HepG2 (cell line): ENCODE data around the gene NTM. TPM values are rescaled to one million over a fixed set of nuclear protein-coding genes. Genes with fewer than 3 reads are reported as not detected.

Experiments used
- ATAC-seq: fragments of 200-7000 bp; cut with Tn5 transposase; 3 replicates; pipeline ENCODE4 v1.9.1; 2020; ENCODE audit warnings: mild to moderate bottlenecking, moderate library complexity
- BruUV-seq: library from RNA; stranded (reverse); fragments of 400-500 nt; replicated peaks from 2 replicates; lab custom pipeline; 2021; lab: Mats Ljungman, UMichigan
- CTCF ChIA-PET: fragments of 300-600 bp; formaldehyde crosslinking; extraction: SDS; loops from one replicate; lab custom pipeline; 2021; ENCODE audit warnings: low total read pairs, inconsistent platforms, low intra/inter-chr PET ratio; lab: Yijun Ruan, JAX
- POLR2A ChIA-PET: fragments of 350-600 bp; sonication (Branson Sonifier 250); formaldehyde crosslinking; loops from one replicate; lab custom pipeline; 2020; ENCODE audit warnings: antibody characterized with exemption, inconsistent platforms; lab: Yijun Ruan, JAX
- DNase-seq: peaks from one replicate; pipeline ENCODE4 v3.0.0-alpha.2; 2015; ENCODE audit warnings: low spot score
- FAIRE-seq: peaks from 3 replicates; lab custom pipeline; 2011; peaks lifted over from hg19 to GRCh38; lab: Jason Lieb, UNC
- H2AFZ ChIP-seq: one replicate; pipeline ENCODE4 v1.6.1; 2011; ENCODE audit warnings: low read length, inconsistent platforms
- H3K27ac ChIP-seq: fragments of 300-600 bp; 3 replicates; pipeline ENCODE4 v1.8.0; 2011; ENCODE audit warnings: mixed run types, mild to moderate bottlenecking, mixed read lengths, low read length, inconsistent platforms; ENCODE audit not compliant: insufficient read depth; ENCODE audit errors: extremely low read length
- H3K27me3 ChIP-seq, 2 experiments: fragments of 200-600 bp in 1 of 2; 2 replicates in 1 of 2; 3 replicates in 1 of 2; pipeline versions ENCODE4 v1.6.0 to v1.8.0; 2011; ENCODE audit warnings: low read length in 2 of 2, mild to moderate bottlenecking in 2 of 2, moderate library complexity in 2 of 2, inconsistent platforms in 1 of 2; ENCODE audit not compliant: insufficient read depth in 2 of 2, control insufficient read depth in 1 of 2
- H3K36me3 ChIP-seq, 2 experiments: fragments of 200-600 bp in 1 of 2; replicated peaks in 1 of 2; 2 replicates in 1 of 2; 3 replicates in 1 of 2; pipeline versions ENCODE4 v1.5.1 to v1.8.0; 2011; ENCODE audit warnings: low read length in 2 of 2, inconsistent platforms in 1 of 2; ENCODE audit not compliant: insufficient read depth in 2 of 2, control insufficient read depth in 1 of 2
- H3K4me1 ChIP-seq: 2 replicates; pipeline ENCODE4 v1.5.1; 2012; ENCODE audit warnings: low read length, inconsistent platforms; ENCODE audit not compliant: insufficient read depth
- H3K4me2 ChIP-seq: 2 replicates; pipeline ENCODE4 v1.6.0; 2011; ENCODE audit warnings: low read depth, low read length, inconsistent platforms
- H3K4me3 ChIP-seq, 3 experiments: fragments of 200-600 bp in 1 of 3; sonication (generic), shearing (Covaris generic) in 1 of 3; replicated peaks in 1 of 3; 2 replicates each; pipeline ENCODE4 v1.5.1; 2011 to 2016; ENCODE audit warnings: low read length in 3 of 3, inconsistent platforms in 2 of 3, low read depth in 2 of 3, mild to moderate bottlenecking in 2 of 3, control low read depth in 1 of 3, mixed read lengths in 1 of 3; ENCODE audit not compliant: insufficient read depth in 1 of 3
- H3K79me2 ChIP-seq: one replicate; pipeline ENCODE4 v1.6.1; 2011; ENCODE audit warnings: low read length, inconsistent platforms; ENCODE audit not compliant: insufficient read depth
- H3K9ac ChIP-seq: 2 replicates; pipeline ENCODE4 v1.6.0; 2011; ENCODE audit warnings: mild to moderate bottlenecking, low read depth, low read length, inconsistent platforms; ENCODE audit not compliant: insufficient read depth
- H3K9me3 ChIP-seq: 2 replicates; pipeline ENCODE4 v1.5.1; 2012; ENCODE audit warnings: mild to moderate bottlenecking, low read length
- H4K20me1 ChIP-seq: 2 replicates; pipeline ENCODE4 v1.6.0; 2011; ENCODE audit warnings: inconsistent platforms, mild to moderate bottlenecking, low read length, moderate library complexity; ENCODE audit not compliant: insufficient read depth
- BHLHE40 ChIP-seq: IDR thresholded peaks from 2 replicates; pipeline ENCODE4 v1.6.1; 2011; ENCODE audit warnings: low read length, improper control_type of control experiment
- CCDC6 ChIP-seq: sonication (generic); formaldehyde crosslinking; IDR thresholded peaks from 2 replicates; pipeline ENCODE4 v1.8.1; 2022; ENCODE audit warnings: mild to moderate bottlenecking, missing genetic modification reagents, moderate library complexity
- FLYWCH1 ChIP-seq: sonication (generic); formaldehyde crosslinking; IDR thresholded peaks from 2 replicates; pipeline ENCODE4 v1.8.1; 2023; ENCODE audit warnings: mild to moderate bottlenecking, missing genetic modification reagents
- FOXK2 ChIP-seq: fragments of 450-650 bp; IDR thresholded peaks from 2 replicates; pipeline ENCODE4 v1.6.1; 2016
- NFE2L1 ChIP-seq: sonication (generic); formaldehyde crosslinking; IDR thresholded peaks from 2 replicates; pipeline ENCODE4 v1.4.0; 2020; ENCODE audit warnings: missing genetic modification reagents, mild to moderate bottlenecking, borderline replicate concordance
- ZFP36 ChIP-seq: fragments of 150-350 bp; IDR thresholded peaks from 2 replicates; pipeline ENCODE4 v1.6.1; 2018; ENCODE audit warnings: borderline replicate concordance, low read length, low read depth; ENCODE audit not compliant: partially characterized antibody
- ZFYVE20 ChIP-seq: sonication (generic); formaldehyde crosslinking; IDR thresholded peaks from 2 replicates; pipeline ENCODE4 v1.8.0; 2023; ENCODE audit warnings: low read depth, mild to moderate bottlenecking, moderate library complexity, missing genetic modification reagents, borderline replicate concordance
- ZNF124 ChIP-seq: sonication (generic); formaldehyde crosslinking; IDR thresholded peaks from 2 replicates; pipeline ENCODE4 v1.4.0; 2020; ENCODE audit warnings: missing genetic modification reagents
- ZNF33A ChIP-seq: sonication (generic); formaldehyde crosslinking; IDR thresholded peaks from 2 replicates; pipeline ENCODE4 v1.5.1; 2020; ENCODE audit warnings: missing genetic modification reagents, mild to moderate bottlenecking, moderate library complexity, borderline replicate concordance
- ZNF570 ChIP-seq: sonication (generic); formaldehyde crosslinking; IDR thresholded peaks from 2 replicates; pipeline ENCODE4 v1.4.0; 2020; ENCODE audit warnings: mild to moderate bottlenecking, missing genetic modification reagents, borderline replicate concordance
- ZNF883 ChIP-seq: sonication (generic); formaldehyde crosslinking; IDR thresholded peaks from 2 replicates; pipeline ENCODE4 v1.5.1; 2020; ENCODE audit warnings: mild to moderate bottlenecking, missing genetic modification reagents; ENCODE audit errors: not compliant biosample characterization
- WGBS: methylation state at CpG from one replicate; pipeline ENCODE4 v1.1.6; 2017; ENCODE audit warnings: low lambda C conversion rate; 5-methylcytosine and 5-hydroxymethylcytosine counted together
- in situ Hi-C: cut with HindIII; loops from 2 replicates; pipeline ENCODE4 v1.10.0; 2017; ENCODE audit warnings: low pct_unique_long_range_greater_than_20kb; ENCODE audit not compliant: extremely low pct_ligation_motif_present
- intact Hi-C: fragments of 100-400 bp; cut with micrococcal nuclease; formaldehyde crosslinking; loops from one replicate; pipeline ENCODE4 v1.10.0; 2022; ENCODE audit not compliant: unreplicated experiment
- polyA plus RNA-seq, 8 experiments: library from polyadenylated mRNA; depleted of rRNA in 3 of 8; stranded (reverse) in 7 of 8; unstranded in 1 of 8; fragments of >200 nt; fragmentation: Illumina TruSeq in 4 of 8; extraction: Trizol in 4 of 8; gene quantifications; 2 replicates each; pipeline versions ENCODE4 v1.2.1 to v1.2.3, GENCODE V29; 2011 to 2016; ENCODE audit warnings: low read depth in 4 of 8, missing spikeins in 1 of 8, mixed read lengths in 1 of 8; ENCODE audit not compliant: insufficient read depth in 1 of 8
- total RNA-seq, 5 experiments: library from RNA; depleted of rRNA; stranded (reverse); fragments of >200 nt; fragmentation: Illumina TruSeq; extraction: Trizol; gene quantifications; 2 replicates each; pipeline ENCODE4 v1.2.3, GENCODE V29; 2016; ENCODE audit warnings: low read depth in 1 of 5
- TF ChIP-seq, protein P1 (sequence below): sonication (generic); formaldehyde crosslinking; IDR thresholded peaks from 2 replicates; pipeline ENCODE4 v1.8.0; 2022; ENCODE audit warnings: missing genetic modification reagents, mild to moderate bottlenecking, moderate library complexity, borderline replicate concordance
- TF ChIP-seq, protein P2 (sequence below): sonication (generic); formaldehyde crosslinking; IDR thresholded peaks from 2 replicates; pipeline ENCODE4 v1.4.0; 2020; ENCODE audit warnings: mild to moderate bottlenecking, missing genetic modification reagents, borderline replicate concordance
- TF ChIP-seq, protein P3 (sequence below): fragments of 450-650 bp; IDR thresholded peaks from 2 replicates; pipeline ENCODE4 v1.6.1; 2017
- TF ChIP-seq, protein P4 (sequence below): sonication (generic); formaldehyde crosslinking; IDR thresholded peaks from 2 replicates; pipeline ENCODE4 v1.5.0; 2020; ENCODE audit warnings: mild to moderate bottlenecking, low read depth, missing genetic modification reagents, borderline replicate concordance

The NTM gene
- total and polyA plus RNA-seq, 2 of the 13 experiments (the other 11 are each of a cell fraction or from before 2014, with no cell fraction given) = not detected

DNA sequence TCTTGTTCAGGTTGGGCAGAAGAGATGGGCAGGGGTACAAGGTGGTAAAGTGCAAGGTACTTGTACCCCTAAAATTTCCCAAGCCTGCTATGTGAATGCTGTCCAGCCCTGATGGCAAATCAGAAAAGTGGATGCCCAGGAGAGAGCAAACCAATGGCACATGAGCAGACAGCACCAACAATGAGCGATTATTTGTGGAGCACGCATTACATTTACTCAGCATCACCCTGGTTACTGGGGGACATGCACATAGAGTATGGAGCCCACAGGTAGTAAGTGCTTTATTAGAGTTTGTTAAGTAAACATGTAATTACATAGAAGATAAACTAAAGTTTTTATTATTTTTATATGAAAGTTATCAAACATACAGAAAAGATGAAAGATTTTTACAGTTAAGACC lies 165.7 kb downstream of the NTM start:
- no peaks in the 10 kb centered on the region for H3K4me1 ChIP-seq
- no peak overlapping the region for H3K4me2 ChIP-seq
- H3K36me3 ChIP-seq = no peaks in the 10 kb centered on the region
- 3% methylated on average over 2 of the region's 2 CpGs for WGBS
- H4K20me1 ChIP-seq = 0 out of 2 replicates have a peak, but pooled peaks cover 2% of the 10 kb centered on the region
- DNase-seq (no peak), FAIRE-seq (no peak), ATAC-seq (no peak)
- intact Hi-C loops = no loop called here
- no peak overlapping the region for H2AFZ ChIP-seq
- TF ChIP-seq, protein P1, sequence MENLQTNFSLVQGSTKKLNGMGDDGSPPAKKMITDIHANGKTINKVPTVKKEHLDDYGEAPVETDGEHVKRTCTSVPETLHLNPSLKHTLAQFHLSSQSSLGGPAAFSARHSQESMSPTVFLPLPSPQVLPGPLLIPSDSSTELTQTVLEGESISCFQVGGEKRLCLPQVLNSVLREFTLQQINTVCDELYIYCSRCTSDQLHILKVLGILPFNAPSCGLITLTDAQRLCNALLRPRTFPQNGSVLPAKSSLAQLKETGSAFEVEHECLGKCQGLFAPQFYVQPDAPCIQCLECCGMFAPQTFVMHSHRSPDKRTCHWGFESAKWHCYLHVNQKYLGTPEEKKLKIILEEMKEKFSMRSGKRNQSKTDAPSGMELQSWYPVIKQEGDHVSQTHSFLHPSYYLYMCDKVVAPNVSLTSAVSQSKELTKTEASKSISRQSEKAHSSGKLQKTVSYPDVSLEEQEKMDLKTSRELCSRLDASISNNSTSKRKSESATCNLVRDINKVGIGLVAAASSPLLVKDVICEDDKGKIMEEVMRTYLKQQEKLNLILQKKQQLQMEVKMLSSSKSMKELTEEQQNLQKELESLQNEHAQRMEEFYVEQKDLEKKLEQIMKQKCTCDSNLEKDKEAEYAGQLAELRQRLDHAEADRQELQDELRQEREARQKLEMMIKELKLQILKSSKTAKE = no peak
- TF ChIP-seq ZNF883 (CRISPR knock-in tag) (no peak), ZFYVE20 (no peak), BHLHE40 (no peak), ZNF124 (no peak), FOXK2 (no peak), CCDC6 (no peak), ZNF570 (CRISPR knock-in tag) (no peak), NFE2L1 (no peak), ZFP36 (no peak), ZNF33A (CRISPR knock-in tag) (no peak), FLYWCH1 (CRISPR knock-in tag) (no peak)
- TF ChIP-seq, protein P2, sequence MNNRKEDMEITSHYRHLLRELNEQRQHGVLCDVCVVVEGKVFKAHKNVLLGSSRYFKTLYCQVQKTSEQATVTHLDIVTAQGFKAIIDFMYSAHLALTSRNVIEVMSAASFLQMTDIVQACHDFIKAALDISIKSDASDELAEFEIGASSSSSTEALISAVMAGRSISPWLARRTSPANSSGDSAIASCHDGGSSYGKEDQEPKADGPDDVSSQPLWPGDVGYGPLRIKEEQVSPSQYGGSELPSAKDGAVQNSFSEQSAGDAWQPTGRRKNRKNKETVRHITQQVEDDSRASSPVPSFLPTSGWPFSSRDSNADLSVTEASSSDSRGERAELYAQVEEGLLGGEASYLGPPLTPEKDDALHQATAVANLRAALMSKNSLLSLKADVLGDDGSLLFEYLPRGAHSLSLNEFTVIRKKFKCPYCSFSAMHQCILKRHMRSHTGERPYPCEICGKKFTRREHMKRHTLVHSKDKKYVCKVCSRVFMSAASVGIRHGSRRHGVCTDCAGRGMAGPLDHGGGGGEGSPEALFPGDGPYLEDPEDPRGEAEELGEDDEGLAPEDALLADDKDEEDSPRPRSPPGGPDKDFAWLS (CRISPR knock-in tag) = no peak
- TF ChIP-seq, protein P3, sequence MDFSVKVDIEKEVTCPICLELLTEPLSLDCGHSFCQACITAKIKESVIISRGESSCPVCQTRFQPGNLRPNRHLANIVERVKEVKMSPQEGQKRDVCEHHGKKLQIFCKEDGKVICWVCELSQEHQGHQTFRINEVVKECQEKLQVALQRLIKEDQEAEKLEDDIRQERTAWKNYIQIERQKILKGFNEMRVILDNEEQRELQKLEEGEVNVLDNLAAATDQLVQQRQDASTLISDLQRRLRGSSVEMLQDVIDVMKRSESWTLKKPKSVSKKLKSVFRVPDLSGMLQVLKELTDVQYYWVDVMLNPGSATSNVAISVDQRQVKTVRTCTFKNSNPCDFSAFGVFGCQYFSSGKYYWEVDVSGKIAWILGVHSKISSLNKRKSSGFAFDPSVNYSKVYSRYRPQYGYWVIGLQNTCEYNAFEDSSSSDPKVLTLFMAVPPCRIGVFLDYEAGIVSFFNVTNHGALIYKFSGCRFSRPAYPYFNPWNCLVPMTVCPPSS = no peak
- TF ChIP-seq, protein P4, sequence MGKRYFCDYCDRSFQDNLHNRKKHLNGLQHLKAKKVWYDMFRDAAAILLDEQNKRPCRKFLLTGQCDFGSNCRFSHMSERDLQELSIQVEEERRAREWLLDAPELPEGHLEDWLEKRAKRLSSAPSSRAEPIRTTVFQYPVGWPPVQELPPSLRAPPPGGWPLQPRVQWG (CRISPR knock-in tag) = no peak
- peaks cover 4% of the 10 kb centered on the region; the same call in 1 of the 2 replicates for H3K9me3 ChIP-seq
- no peaks in the 10 kb centered on the region for H3K79me2 ChIP-seq
- in situ Hi-C loops = no loop called here
- POLR2A ChIA-PET = no interaction called here
- CTCF ChIA-PET = no interaction called here
- H3K27ac ChIP-seq = no peak overlapping the region
- H3K9ac ChIP-seq = no peak overlapping the region
- no peak overlapping the region for H3K4me3 ChIP-seq
- peaks cover 1 to 15% of the 10 kb centered on the region in 2 experiments; a peak in 3 of 5 replicates for H3K27me3 ChIP-seq
- BruUV-seq = no TSS peak
